NCI-H774 (cell line): ENCODE data around the gene KCNAB2.
A peak's percentile ranks its signal among the peaks of the same experiment; 100 is the strongest.

ENCODE experiments used
- DNase-seq: peaks from one replicate; lab custom pipeline; 2025; lab: John Stamatoyannopoulos, UW

Gene KCNAB2

GRCh38 chr1:6110326-6110725 lies 64.6 kb downstream of the KCNAB2 start:
- DNase-seq = no peak

GRCh38 chr1:6111571-6111970 lies 65.9 kb downstream of the KCNAB2 start:
- DNase-seq = peak; percentile 37

GRCh38 chr1:6111991-6112689 lies 66.5 kb downstream of the KCNAB2 start:
- no peak for DNase-seq

- DNase-seq = no peak
Observed at GRCh38 chr1:6112690-6113005, 67.0 kb downstream of the KCNAB2 start.

GRCh38 chr1:6113116-6113515 lies 67.4 kb downstream of the KCNAB2 start:
- DNase-seq = no peak

- DNase-seq = no peak
Observed at GRCh38 chr1:6113745-6114144, 68.1 kb downstream of the KCNAB2 start.

GRCh38 chr1:6116137-6116536 lies 70.4 kb downstream of the KCNAB2 start:
- DNase-seq = no peak

- no peak for DNase-seq
Observed at GRCh38 chr1:6117064-6117463, 71.4 kb downstream of the KCNAB2 start.

GRCh38 chr1:6117624-6118023 lies 71.9 kb downstream of the KCNAB2 start:
- no peak for DNase-seq

GRCh38 chr1:6118415-6118814 lies 72.7 kb downstream of the KCNAB2 start:
- no peak for DNase-seq

- no peak for DNase-seq
Observed at GRCh38 chr1:6121021-6121421, 75.3 kb downstream of the KCNAB2 start.

- no peak for DNase-seq
Observed at GRCh38 chr1:6121651-6122370, 76.1 kb downstream of the KCNAB2 start.

- no peak for DNase-seq
Observed at GRCh38 chr1:6123083-6123482, 77.4 kb downstream of the KCNAB2 start.

- DNase-seq = no peak
Observed at GRCh38 chr1:6123816-6124215, 78.1 kb downstream of the KCNAB2 start.

- no peak for DNase-seq
Observed at GRCh38 chr1:6124341-6124740, 78.7 kb downstream of the KCNAB2 start.

GRCh38 chr1:6124746-6125365 lies 79.2 kb downstream of the KCNAB2 start:
- no peak for DNase-seq

- no peak for DNase-seq
Observed at GRCh38 chr1:6125366-6125765, 79.7 kb downstream of the KCNAB2 start.

GRCh38 chr1:6126028-6126427 lies 80.3 kb downstream of the KCNAB2 start:
- no peak for DNase-seq

GRCh38 chr1:6126521-6127067 lies 80.9 kb downstream of the KCNAB2 start:
- no peak for DNase-seq

GRCh38 chr1:6127587-6128163 lies 82.0 kb downstream of the KCNAB2 start:
- peak; percentile 49 for DNase-seq

GRCh38 chr1:6128276-6129081 lies 82.8 kb downstream of the KCNAB2 start:
- no peak for DNase-seq

GRCh38 chr1:6129313-6129712 lies 83.6 kb downstream of the KCNAB2 start:
- DNase-seq = no peak
